SU-DHL-6 (cell line): ENCODE results near the gene MTCL1.

Experiments used
- EZH2phosphoT487 ChIP-seq: fragments of 200-600 bp; sonication (generic), shearing (Covaris generic); conservative IDR thresholded peaks from 2 replicates; pipeline ENCODE4 v1.6.1; 2018; ENCODE audit warnings: mild to moderate bottlenecking, antibody characterized with exemption, low read length, moderate library complexity, mixed read lengths
- TF ChIP-seq, protein P1 (sequence below): fragments of 200-600 bp; sonication (generic); IDR thresholded peaks from one replicate; pipeline ENCODE4 v1.5.1; 2017; ENCODE audit warnings: antibody characterized with exemption, mild to moderate bottlenecking, low read length, moderate library complexity; ENCODE audit not compliant: insufficient read depth, poor library complexity, severe bottlenecking

DNA sequence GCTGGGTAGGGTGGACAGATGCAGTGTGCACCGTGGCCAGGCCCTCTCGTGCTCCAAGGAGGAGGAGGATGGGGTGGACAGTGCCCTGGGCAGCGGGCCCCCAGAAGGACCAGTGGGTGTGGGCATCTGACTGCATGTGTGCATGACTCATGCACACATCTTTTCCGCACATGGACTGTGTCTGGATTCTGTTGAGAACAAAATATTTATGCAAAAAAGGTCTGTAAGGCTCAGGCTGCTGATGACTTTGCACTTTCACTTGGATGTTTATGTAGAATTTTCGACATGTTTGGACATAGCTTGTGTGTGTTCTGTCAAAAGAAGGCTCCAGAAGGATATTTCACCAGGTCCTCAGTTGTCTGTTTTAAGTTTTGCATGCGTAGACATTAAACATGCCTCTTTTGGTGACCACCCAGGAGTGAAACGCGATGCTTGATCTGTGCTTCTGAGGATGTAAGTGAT lies 45.6 kb downstream of the MTCL1 start:
- TF ChIP-seq, protein P1, sequence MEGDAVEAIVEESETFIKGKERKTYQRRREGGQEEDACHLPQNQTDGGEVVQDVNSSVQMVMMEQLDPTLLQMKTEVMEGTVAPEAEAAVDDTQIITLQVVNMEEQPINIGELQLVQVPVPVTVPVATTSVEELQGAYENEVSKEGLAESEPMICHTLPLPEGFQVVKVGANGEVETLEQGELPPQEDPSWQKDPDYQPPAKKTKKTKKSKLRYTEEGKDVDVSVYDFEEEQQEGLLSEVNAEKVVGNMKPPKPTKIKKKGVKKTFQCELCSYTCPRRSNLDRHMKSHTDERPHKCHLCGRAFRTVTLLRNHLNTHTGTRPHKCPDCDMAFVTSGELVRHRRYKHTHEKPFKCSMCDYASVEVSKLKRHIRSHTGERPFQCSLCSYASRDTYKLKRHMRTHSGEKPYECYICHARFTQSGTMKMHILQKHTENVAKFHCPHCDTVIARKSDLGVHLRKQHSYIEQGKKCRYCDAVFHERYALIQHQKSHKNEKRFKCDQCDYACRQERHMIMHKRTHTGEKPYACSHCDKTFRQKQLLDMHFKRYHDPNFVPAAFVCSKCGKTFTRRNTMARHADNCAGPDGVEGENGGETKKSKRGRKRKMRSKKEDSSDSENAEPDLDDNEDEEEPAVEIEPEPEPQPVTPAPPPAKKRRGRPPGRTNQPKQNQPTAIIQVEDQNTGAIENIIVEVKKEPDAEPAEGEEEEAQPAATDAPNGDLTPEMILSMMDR: no peak
- TF ChIP-seq EZH2phosphoT487: no peak
